Panc1 (cell line): ENCODE data around the gene TXNDC11. TPM values are rescaled to one million over a fixed set of nuclear protein-coding genes. Genes with fewer than 3 reads are reported as not detected.

Experiments
- ATAC-seq: fragments of 200-7000 bp; cut with Tn5 transposase; 2 replicates; pipeline ENCODE4 v1.9.1; 2020; ENCODE audit warnings: mild to moderate bottlenecking, moderate library complexity
- BruUV-seq: library from RNA; stranded (reverse); fragments of 400-500 nt; replicated peaks from 2 replicates; lab custom pipeline; 2021; lab: Mats Ljungman, UMichigan
- CTCF ChIA-PET: fragments of 300-600 bp; sonication (Branson Sonifier 250); formaldehyde crosslinking; loops from one replicate; lab custom pipeline; 2022; ENCODE audit warnings: antibody characterized with exemption; lab: Charles Lee
- POLR2A ChIA-PET: fragments of 300-600 bp; sonication (Branson Sonifier 250); formaldehyde crosslinking; loops from one replicate; lab custom pipeline; 2022; ENCODE audit warnings: antibody characterized with exemption; lab: Charles Lee
- DNase-seq: peaks from one replicate; pipeline ENCODE4 v3.0.0-alpha.2; 2010; ENCODE audit warnings: low read depth, low spot score
- H3K27ac ChIP-seq: 2 replicates; pipeline ENCODE4 v1.5.1; 2011; ENCODE audit warnings: mild to moderate bottlenecking, low read length, inconsistent platforms
- H3K27me3 ChIP-seq: fragments of 200-500 bp; sonication (Bioruptor generic); 2 replicates; pipeline ENCODE4 v1.6.0; 2014; ENCODE audit warnings: low read length, inconsistent platforms; ENCODE audit not compliant: control insufficient read depth, insufficient read depth
- H3K36me3 ChIP-seq: fragments of 200-500 bp; sonication (Bioruptor generic); 2 replicates; pipeline ENCODE4 v1.5.1; 2014; ENCODE audit warnings: inconsistent platforms, mild to moderate bottlenecking, low read length, moderate library complexity; ENCODE audit not compliant: control insufficient read depth, insufficient read depth
- H3K4me1 ChIP-seq: 2 replicates; pipeline ENCODE4 v1.5.1; 2011; ENCODE audit warnings: inconsistent platforms, mild to moderate bottlenecking, low read length, moderate library complexity; ENCODE audit not compliant: control insufficient read depth, insufficient read depth
- H3K4me3 ChIP-seq, 2 experiments: 2 replicates each; pipeline ENCODE4 v1.5.1; 2011 to 2012; ENCODE audit warnings: low read depth in 2 of 2, low read length in 2 of 2, mild to moderate bottlenecking in 2 of 2, inconsistent platforms in 1 of 2, moderate library complexity in 1 of 2
- H3K9me3 ChIP-seq: fragments of 200-500 bp; sonication (Bioruptor generic); 2 replicates; pipeline ENCODE4 v1.5.1; 2014; ENCODE audit warnings: low read depth, mild to moderate bottlenecking, inconsistent platforms, low read length, moderate library complexity; ENCODE audit not compliant: control insufficient read depth, insufficient read depth
- POLR2AphosphoS5 ChIP-seq: IDR thresholded peaks from 2 replicates; pipeline ENCODE4 v1.6.1; 2012; ENCODE audit warnings: mild to moderate bottlenecking, low read depth, low read length, moderate library complexity
- REST ChIP-seq, 2 experiments: IDR thresholded peaks; 2 replicates each; pipeline ENCODE4 v1.6.1; 2011 to 2012; ENCODE audit warnings: low read depth in 2 of 2, control low read depth in 1 of 2, low read length in 1 of 2, mild to moderate bottlenecking in 1 of 2, moderate library complexity in 1 of 2; ENCODE audit not compliant: insufficient read depth in 1 of 2
- SIN3A ChIP-seq: IDR thresholded peaks from 2 replicates; pipeline ENCODE4 v1.6.1; 2012; ENCODE audit warnings: low read depth, mild to moderate bottlenecking, low read length, moderate library complexity, borderline replicate concordance; ENCODE audit not compliant: insufficient read depth
- TCF7L2 ChIP-seq: IDR thresholded peaks from 2 replicates; pipeline ENCODE4 v1.6.1; 2011; ENCODE audit warnings: mild to moderate bottlenecking, low read depth, low read length, inconsistent platforms
- in situ Hi-C: cut with HindIII; loops from 2 replicates; pipeline ENCODE4 v1.10.0; 2016; ENCODE audit warnings: low sequenced_read_pairs, low pct_unique_long_range_greater_than_20kb
- intact Hi-C: fragments of 100-400 bp; cut with micrococcal nuclease; formaldehyde crosslinking; loops from one replicate; pipeline ENCODE4 v1.10.0; 2022; ENCODE audit not compliant: unreplicated experiment
- total RNA-seq: library from RNA; stranded (reverse); gene quantifications from one replicate; pipeline ENCODE4 v1.2.1, GENCODE V29; 2021; ENCODE audit not compliant: unreplicated experiment
- TF ChIP-seq, protein P1 (sequence below): fragments of 450-650 bp; IDR thresholded peaks from 2 replicates; pipeline ENCODE4 v1.5.1; 2017; ENCODE audit warnings: mild to moderate bottlenecking

TXNDC11 gene
- total RNA-seq, 1 experiment from 2014 or later: 30.5 TPM

GRCh38 chr16:11700264-11701029, 42.2 kb downstream of the TXNDC11 start:
- Histone ChIP-seq H3K27ac (no peak overlapping the region), H3K4me1 (no peaks in the 10 kb centered on the region), H3K27me3 (no peaks in the 10 kb centered on the region), H3K36me3 (peaks cover 2% of the 10 kb centered on the region; the same call in 1 of the 2 replicates), H3K9me3 (no peaks in the 10 kb centered on the region), H3K4me3 (no peak overlapping the region)
- DNase-seq (no peak), ATAC-seq (no peak)
- POLR2A ChIA-PET: no interaction called here
- in situ Hi-C loops: no loop called here
- TF ChIP-seq POLR2AphosphoS5 (no peak), TCF7L2 (no peak), SIN3A (no peak), REST (IDR thresholded peaks at IDR 0.05; ENCODE audit: insufficient read depth in 1 of 2, low read depth in 2 of 2, low read length in 1 of 2) (no peak)
- TF ChIP-seq, protein P1, sequence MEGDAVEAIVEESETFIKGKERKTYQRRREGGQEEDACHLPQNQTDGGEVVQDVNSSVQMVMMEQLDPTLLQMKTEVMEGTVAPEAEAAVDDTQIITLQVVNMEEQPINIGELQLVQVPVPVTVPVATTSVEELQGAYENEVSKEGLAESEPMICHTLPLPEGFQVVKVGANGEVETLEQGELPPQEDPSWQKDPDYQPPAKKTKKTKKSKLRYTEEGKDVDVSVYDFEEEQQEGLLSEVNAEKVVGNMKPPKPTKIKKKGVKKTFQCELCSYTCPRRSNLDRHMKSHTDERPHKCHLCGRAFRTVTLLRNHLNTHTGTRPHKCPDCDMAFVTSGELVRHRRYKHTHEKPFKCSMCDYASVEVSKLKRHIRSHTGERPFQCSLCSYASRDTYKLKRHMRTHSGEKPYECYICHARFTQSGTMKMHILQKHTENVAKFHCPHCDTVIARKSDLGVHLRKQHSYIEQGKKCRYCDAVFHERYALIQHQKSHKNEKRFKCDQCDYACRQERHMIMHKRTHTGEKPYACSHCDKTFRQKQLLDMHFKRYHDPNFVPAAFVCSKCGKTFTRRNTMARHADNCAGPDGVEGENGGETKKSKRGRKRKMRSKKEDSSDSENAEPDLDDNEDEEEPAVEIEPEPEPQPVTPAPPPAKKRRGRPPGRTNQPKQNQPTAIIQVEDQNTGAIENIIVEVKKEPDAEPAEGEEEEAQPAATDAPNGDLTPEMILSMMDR: no peak
- CTCF ChIA-PET: no interaction called here
- intact Hi-C loops: no loop called here
- BruUV-seq: no TSS peak

DNA sequence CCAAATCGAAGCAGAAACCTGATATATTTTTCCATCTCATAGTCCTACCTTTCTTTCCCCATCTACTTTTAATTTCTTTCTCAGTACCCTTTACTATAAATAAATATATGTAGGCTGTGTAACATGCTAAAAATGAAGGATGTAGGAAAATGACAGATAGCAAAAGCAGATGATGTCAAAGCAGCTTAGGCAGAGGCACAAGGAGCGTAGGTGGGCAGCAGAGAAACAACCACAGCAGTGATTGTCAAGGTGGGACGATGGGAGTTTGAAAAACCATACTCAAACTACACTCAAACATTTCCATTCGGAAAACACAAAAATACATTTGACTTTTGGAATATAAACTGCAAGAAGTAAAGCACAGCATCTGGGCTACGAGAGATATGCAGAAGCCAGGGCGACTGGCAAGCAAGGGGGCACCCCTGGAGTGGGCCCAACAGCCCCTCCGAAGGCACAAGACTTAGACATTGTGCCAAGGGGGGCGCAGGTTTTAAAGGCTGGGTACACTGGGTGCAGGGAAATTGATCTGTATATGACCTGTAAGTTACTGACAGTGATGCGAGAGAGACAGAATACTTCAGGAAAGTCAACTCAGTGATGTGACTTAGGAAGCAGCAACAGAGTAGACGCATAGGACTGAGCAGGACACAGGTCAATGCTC, 43.3 kb downstream of the TXNDC11 start:
- DNase-seq (no peak), ATAC-seq (no peak)
- CTCF ChIA-PET: no interaction called here
- Histone ChIP-seq H3K27ac (no peak overlapping the region), H3K4me1 (no peaks in the 10 kb centered on the region), H3K4me3 (no peak overlapping the region), H3K9me3 (no peaks in the 10 kb centered on the region), H3K27me3 (no peaks in the 10 kb centered on the region), H3K36me3 (peaks cover 2% of the 10 kb centered on the region; the same call in 1 of the 2 replicates)
- in situ Hi-C loops (no loop called here), intact Hi-C loops (no loop called here)
- TF ChIP-seq REST (IDR thresholded peaks at IDR 0.05; ENCODE audit: insufficient read depth in 1 of 2, low read depth in 2 of 2, low read length in 1 of 2) (no peak), SIN3A (no peak)
- POLR2A ChIA-PET: no interaction called here
- no TSS peak for BruUV-seq
